Nephron progenitor cell (in vitro differentiated cells): ENCODE measurements around the gene IVD.

Experiments used
- DNase-seq: peaks from one replicate; pipeline ENCODE4 v3.0.0; 2021
- H3K27ac Mint-ChIP-seq: 2 replicates; pipeline ENCODE4 v1.8.0; 2021; ENCODE audit warnings: mild to moderate bottlenecking, moderate library complexity, mixed read lengths
- H3K27me3 Mint-ChIP-seq: 2 replicates; pipeline ENCODE4 v1.8.0; 2021; ENCODE audit warnings: mild to moderate bottlenecking, low read depth, mixed read lengths; ENCODE audit not compliant: poor library complexity
- H3K36me3 Mint-ChIP-seq: 2 replicates; pipeline ENCODE4 v1.8.0; 2021; ENCODE audit warnings: low read depth, mixed read lengths
- H3K4me1 Mint-ChIP-seq: 2 replicates; pipeline ENCODE4 v1.8.0; 2021; ENCODE audit warnings: mixed read lengths
- H3K4me3 Mint-ChIP-seq: 2 replicates; pipeline ENCODE4 v1.8.0; 2021; ENCODE audit warnings: mild to moderate bottlenecking, moderate library complexity, mixed read lengths
- H3K9me3 Mint-ChIP-seq: 2 replicates; pipeline ENCODE4 v1.8.0; 2021; ENCODE audit warnings: mild to moderate bottlenecking, moderate library complexity, mixed read lengths
- TF ChIP-seq, protein P1 (sequence below): fragments of 200-600 bp; sonication (generic); IDR thresholded peaks from 2 replicates; pipeline ENCODE4 v1.5.0; 2021; ENCODE audit warnings: antibody characterized with exemption

The IVD gene

GRCh38 chr15:40366457-40367370 lies 38.9 kb upstream of the IVD start:
- H3K4me1 Mint-ChIP-seq = peaks cover 4% of the 10 kb centered on the region
- no peaks in the 10 kb centered on the region for H3K9me3 Mint-ChIP-seq
- H3K36me3 Mint-ChIP-seq = no peaks in the 10 kb centered on the region
- TF ChIP-seq, protein P1, sequence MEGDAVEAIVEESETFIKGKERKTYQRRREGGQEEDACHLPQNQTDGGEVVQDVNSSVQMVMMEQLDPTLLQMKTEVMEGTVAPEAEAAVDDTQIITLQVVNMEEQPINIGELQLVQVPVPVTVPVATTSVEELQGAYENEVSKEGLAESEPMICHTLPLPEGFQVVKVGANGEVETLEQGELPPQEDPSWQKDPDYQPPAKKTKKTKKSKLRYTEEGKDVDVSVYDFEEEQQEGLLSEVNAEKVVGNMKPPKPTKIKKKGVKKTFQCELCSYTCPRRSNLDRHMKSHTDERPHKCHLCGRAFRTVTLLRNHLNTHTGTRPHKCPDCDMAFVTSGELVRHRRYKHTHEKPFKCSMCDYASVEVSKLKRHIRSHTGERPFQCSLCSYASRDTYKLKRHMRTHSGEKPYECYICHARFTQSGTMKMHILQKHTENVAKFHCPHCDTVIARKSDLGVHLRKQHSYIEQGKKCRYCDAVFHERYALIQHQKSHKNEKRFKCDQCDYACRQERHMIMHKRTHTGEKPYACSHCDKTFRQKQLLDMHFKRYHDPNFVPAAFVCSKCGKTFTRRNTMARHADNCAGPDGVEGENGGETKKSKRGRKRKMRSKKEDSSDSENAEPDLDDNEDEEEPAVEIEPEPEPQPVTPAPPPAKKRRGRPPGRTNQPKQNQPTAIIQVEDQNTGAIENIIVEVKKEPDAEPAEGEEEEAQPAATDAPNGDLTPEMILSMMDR = no peak
- H3K27ac Mint-ChIP-seq = no peak overlapping the region
- H3K27me3 Mint-ChIP-seq = peaks cover 69% of the 10 kb centered on the region
- DNase-seq = no peak
- H3K4me3 Mint-ChIP-seq = no peak overlapping the region

DNA sequence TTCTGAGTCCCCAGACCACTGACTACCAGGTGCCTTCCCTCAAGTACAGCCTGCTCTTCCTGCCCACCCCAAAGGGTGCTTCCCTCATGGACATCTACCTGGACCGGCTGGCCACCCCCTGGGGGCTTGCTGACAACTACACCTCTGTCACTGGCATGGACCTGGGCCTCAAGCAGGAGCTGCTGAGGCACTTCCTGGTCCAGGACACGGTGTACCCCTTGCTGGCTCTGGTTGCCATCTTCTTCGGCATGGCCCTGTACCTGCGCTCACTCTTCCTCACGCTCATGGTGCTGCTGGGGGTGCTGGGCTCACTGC lies 38.3 kb upstream of the IVD start:
- Mint-ChIP-seq H3K4me3 (no peak overlapping the region), H3K27ac (no peak overlapping the region), H3K27me3 (peaks cover 73% of the 10 kb centered on the region), H3K9me3 (no peaks in the 10 kb centered on the region), H3K4me1 (peaks cover 4% of the 10 kb centered on the region), H3K36me3 (no peaks in the 10 kb centered on the region)
- no peak for DNase-seq
- TF ChIP-seq, protein P1 = no peak

DNA sequence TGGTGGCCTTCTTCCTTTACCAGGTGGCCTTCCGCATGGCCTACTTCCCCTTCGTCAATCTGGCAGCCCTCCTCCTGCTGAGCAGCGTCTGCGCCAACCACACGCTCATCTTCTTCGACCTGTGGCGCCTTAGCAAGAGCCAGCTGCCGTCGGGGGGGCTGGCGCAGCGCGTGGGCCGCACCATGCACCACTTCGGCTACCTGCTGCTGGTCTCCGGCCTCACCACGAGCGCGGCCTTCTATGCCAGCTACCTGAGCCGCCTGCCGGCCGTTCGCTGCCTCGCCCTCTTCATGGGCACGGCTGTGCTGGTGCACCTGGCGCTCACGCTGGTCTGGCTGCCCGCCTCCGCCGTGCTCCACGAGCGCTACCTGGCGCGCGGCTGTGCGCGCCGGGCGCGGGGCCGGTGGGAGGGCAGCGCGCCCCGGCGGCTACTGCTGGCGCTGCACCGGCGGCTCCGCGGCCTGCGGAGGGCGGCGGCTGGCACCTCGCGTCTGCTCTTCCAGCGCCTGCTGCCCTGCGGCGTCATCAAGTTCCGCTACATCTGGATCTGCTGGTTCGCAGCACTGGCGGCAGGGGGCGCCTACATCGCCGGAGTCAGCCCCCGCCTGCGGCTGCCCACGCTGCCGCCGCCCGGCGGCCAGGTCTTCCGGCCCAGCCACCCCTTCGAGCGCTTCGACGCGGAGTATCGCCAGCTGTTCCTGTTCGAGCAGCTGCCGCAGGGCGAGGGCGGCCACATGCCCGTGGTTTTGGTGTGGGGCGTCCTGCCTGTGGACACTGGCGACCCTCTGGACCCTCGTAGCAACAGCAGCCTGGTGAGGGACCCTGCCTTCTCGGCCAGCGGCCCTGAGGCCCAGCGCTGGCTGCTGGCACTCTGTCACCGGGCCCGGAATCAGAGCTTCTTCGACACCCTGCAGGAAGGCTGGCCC lies 37.6 kb upstream of the IVD start:
- no peak overlapping the region for H3K27ac Mint-ChIP-seq
- H3K4me3 Mint-ChIP-seq = no peak overlapping the region
- TF ChIP-seq, protein P1 = peak; percentile 72
- DNase-seq = peak; percentile 88
- H3K9me3 Mint-ChIP-seq = no peaks in the 10 kb centered on the region
- H3K27me3 Mint-ChIP-seq = peaks cover 68% of the 10 kb centered on the region
- no peaks in the 10 kb centered on the region for H3K36me3 Mint-ChIP-seq
- H3K4me1 Mint-ChIP-seq = peaks cover 4% of the 10 kb centered on the region

GRCh38 chr15:40368719-40369473 lies 36.7 kb upstream of the IVD start:
- Mint-ChIP-seq H3K27me3 (peaks cover 62% of the 10 kb centered on the region), H3K9me3 (no peaks in the 10 kb centered on the region), H3K36me3 (no peaks in the 10 kb centered on the region), H3K4me3 (no peak overlapping the region), H3K4me1 (peaks cover 4% of the 10 kb centered on the region), H3K27ac (no peak overlapping the region)
- TF ChIP-seq, protein P1 = no peak
- no peak for DNase-seq

DNA sequence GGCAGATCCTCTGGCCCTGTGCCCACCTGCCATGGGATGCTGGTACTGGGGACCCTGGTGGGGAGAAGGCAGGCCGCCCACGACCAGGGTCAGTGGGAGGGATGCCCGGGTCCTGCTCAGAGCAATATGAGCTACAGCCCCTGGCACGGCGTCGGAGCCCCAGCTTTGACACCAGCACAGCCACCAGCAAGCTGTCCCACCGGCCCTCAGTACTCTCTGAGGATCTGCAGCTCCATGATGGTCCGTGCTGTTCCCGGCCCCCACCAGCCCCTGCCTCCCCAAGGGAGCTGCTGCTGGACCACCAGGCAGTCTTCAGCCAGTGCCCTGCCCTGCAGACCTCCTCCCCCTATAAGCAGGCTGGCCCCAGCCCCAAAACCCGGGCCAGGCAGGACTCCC lies 36.1 kb upstream of the IVD start:
- peaks cover 62% of the 10 kb centered on the region for H3K27me3 Mint-ChIP-seq
- H3K4me3 Mint-ChIP-seq = no peak overlapping the region
- H3K36me3 Mint-ChIP-seq = no peaks in the 10 kb centered on the region
- TF ChIP-seq, protein P1 = no peak
- DNase-seq = no peak
- no peaks in the 10 kb centered on the region for H3K9me3 Mint-ChIP-seq
- H3K27ac Mint-ChIP-seq = no peak overlapping the region
- H3K4me1 Mint-ChIP-seq = peaks cover 4% of the 10 kb centered on the region
